Measurements from ENCODE around the gene ANP32E.

The ANP32E gene

GRCh38 chr1:150235852-150236613 lies at the start of gene ANP32E:
TSS of gene ANP32E (minus strand) at chr1:150236112. CDS start at chr1:150235786, 326 bp downstream.
- peak; percentile 98 for DNase-seq

GRCh38 chr1:150283260-150283659 lies 47.3 kb upstream of the ANP32E start:
- DNase-seq, result no peak

GRCh38 chr1:150282558-150282958 lies 46.6 kb upstream of the ANP32E start:
- DNase-seq, result no peak

GRCh38 chr1:150281758-150282557 lies 46.0 kb upstream of the ANP32E start, which contains the start of gene CIART:
TSS of gene CIART (plus strand) at chr1:150282554. CDS start at chr1:150283268, 714 bp downstream.
- peak; percentile 90 for DNase-seq

GRCh38 chr1:150281221-150281757 lies 45.4 kb upstream of the ANP32E start:
- peak; percentile 72 for DNase-seq

- DNase-seq, result no peak
Observed at GRCh38 chr1:150280138-150280707, 44.3 kb upstream of the ANP32E start.

- no peak for DNase-seq
Observed at GRCh38 chr1:150273311-150273710, 37.4 kb upstream of the ANP32E start.

- no peak for DNase-seq
Observed at GRCh38 chr1:150271291-150271959, 35.5 kb upstream of the ANP32E start.

GRCh38 chr1:150269451-150269850 lies 33.5 kb upstream of the ANP32E start:
- DNase-seq, result no peak

GRCh38 chr1:150268705-150269403 lies 32.9 kb upstream of the ANP32E start, which contains the start of gene APH1A:
TSS of gene APH1A (minus strand) at chr1:150269016. CDS start at chr1:150268810, 206 bp downstream.
- peak; percentile 94 for DNase-seq

- peak; percentile 62 for DNase-seq
Observed at GRCh38 chr1:150268340-150268704, 32.4 kb upstream of the ANP32E start.

- DNase-seq, result no peak
Observed at GRCh38 chr1:150267896-150268295, 32.0 kb upstream of the ANP32E start.

GRCh38 chr1:150263549-150263948 lies 27.6 kb upstream of the ANP32E start:
- DNase-seq, result no peak

- DNase-seq, result no peak
Observed at GRCh38 chr1:150262388-150263320, 26.7 kb upstream of the ANP32E start.

- DNase-seq, result no peak
Observed at GRCh38 chr1:150261367-150261766, 25.5 kb upstream of the ANP32E start.

- DNase-seq, result no peak
Observed at GRCh38 chr1:150259758-150260669, 24.1 kb upstream of the ANP32E start.

GRCh38 chr1:150259217-150259616 lies 23.3 kb upstream of the ANP32E start:
- no peak for DNase-seq

GRCh38 chr1:150257624-150258585 lies 22.0 kb upstream of the ANP32E start, which contains the start of gene CA14:
TSS of gene CA14 (plus strand) at chr1:150257774. CDS start at chr1:150258129, 355 bp downstream.
- DNase-seq, result no peak

All from CD4-positive, alpha-beta T cell treated with Interleukin-12 subunit alpha and Interleukin-12 subunit beta, for 1 hour (primary cell).